Mesodermal cell (in vitro differentiated cells): Measurements from ENCODE around the gene TAOK3. TPM values are rescaled to one million over a fixed set of nuclear protein-coding genes. Genes with fewer than 3 reads are reported as not detected.
A peak's percentile ranks its signal among the peaks of the same experiment; 100 is the strongest.
"Not testable (repeated sequence)": the region's sequence is repeated elsewhere in the genome, so short reads cannot be mapped to it uniquely, and the experiment has no call there.

Source experiments
- H3K27ac ChIP-seq: 2 replicates; pipeline ENCODE4 v1.7.0; 2013; ENCODE audit warnings: mild to moderate bottlenecking, low read depth, low read length, moderate library complexity; ENCODE audit not compliant: severe bottlenecking
- H3K36me3 ChIP-seq: 2 replicates; pipeline ENCODE4 v1.7.1; 2013; ENCODE audit warnings: mild to moderate bottlenecking, low read length, moderate library complexity; ENCODE audit not compliant: control insufficient read depth, insufficient read depth
- H3K4me1 ChIP-seq: one replicate; pipeline ENCODE4 v1.7.1; 2013; ENCODE audit warnings: mild to moderate bottlenecking, low read length; ENCODE audit not compliant: insufficient read depth, control insufficient read depth, poor library complexity, severe bottlenecking
- H3K4me3 ChIP-seq: 2 replicates; pipeline ENCODE4 v1.7.0; 2013; ENCODE audit warnings: low read length, control low read depth, mild to moderate bottlenecking; ENCODE audit not compliant: insufficient read depth, poor library complexity, severe bottlenecking; ENCODE audit errors: extremely low read depth
- H3K9me3 ChIP-seq: 2 replicates; pipeline ENCODE4 v1.7.1; 2013; ENCODE audit warnings: mild to moderate bottlenecking, low read length, moderate library complexity; ENCODE audit not compliant: control insufficient read depth
- WGBS, 2 experiments: methylation state at CpG; one replicate each; pipeline ENCODE4 v1.1.5; 2013; ENCODE audit warnings: missing lambda C conversion rate in 2 of 2; ENCODE audit not compliant: insufficient coverage in 2 of 2; 5-methylcytosine and 5-hydroxymethylcytosine counted together
- polyA plus RNA-seq, 2 experiments: library from polyadenylated mRNA; stranded (reverse); fragments of 50-300 nt; gene quantifications; one replicate each; pipeline ENCODE4 v1.2.3, GENCODE V29; 2013

The TAOK3 gene
- polyA plus RNA-seq (2013, experiment 1 of 2), result 8.7 TPM
- 6.7 TPM for polyA plus RNA-seq (2013, experiment 2 of 2)

DNA sequence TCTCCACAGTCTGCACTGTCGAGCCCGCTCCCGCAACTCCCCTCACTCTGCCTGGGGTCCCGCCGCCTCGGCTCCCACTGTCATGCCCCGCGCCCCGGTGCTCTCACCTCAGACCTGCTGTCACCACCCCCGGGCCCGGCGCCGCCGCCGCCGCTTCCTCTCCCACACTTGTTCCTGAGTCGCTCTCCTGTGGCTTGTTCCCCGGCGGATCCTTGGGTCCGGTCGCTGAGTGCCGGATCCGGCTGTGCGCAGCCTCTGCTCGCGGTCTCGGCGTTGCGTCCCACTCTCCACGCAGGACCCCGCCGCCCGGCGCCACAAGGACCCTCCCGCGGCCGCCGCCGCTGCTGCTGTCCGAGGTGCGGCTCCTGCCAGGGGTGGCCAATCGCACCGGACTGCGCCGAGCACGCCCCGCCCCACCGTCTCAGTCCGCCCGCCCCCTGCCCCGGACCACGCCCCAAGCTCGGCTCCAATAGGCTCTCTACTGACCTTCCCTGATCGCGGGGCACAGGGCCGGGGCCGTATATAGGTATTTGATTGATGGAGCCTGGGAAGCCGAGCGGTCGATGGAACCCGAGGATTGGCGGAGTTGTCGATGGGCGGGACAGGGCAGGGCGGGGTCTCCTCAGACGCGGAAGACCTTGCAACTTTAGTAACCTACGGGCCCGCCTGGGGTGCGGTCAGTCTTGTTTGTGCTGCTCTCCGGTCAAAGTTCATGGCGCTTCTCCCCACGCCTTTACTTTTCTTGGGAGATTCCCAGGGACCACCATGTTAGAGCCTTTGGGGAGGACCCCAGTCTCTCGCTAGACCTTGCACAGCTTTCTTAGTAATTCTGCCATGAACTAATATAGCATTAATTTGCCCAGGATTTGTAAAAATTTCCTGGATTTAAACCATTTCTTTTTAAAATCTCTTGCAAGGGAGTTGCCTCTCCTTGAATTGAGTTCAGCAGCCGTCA lies at the start of gene TAOK3:
Gene TAOK3 (minus strand): TSS at position 367 of the 955 bp plus-strand sequence. CDS start 117,340 bp downstream, outside the sequence.
- H3K9me3 ChIP-seq, result no peaks in the 10 kb centered on the region
- peak within 1 kb of the TSS; percentile 93 for H3K4me3 ChIP-seq
- H3K36me3 ChIP-seq, result no peaks in the 10 kb centered on the region
- no peaks in the 10 kb centered on the region for H3K4me1 ChIP-seq
- peak within 1 kb of the TSS; percentile 66 for H3K27ac ChIP-seq
- 0 to 1% methylated on average over 52 to 62 of the region's 75 CpGs for WGBS, 2 experiments

DNA sequence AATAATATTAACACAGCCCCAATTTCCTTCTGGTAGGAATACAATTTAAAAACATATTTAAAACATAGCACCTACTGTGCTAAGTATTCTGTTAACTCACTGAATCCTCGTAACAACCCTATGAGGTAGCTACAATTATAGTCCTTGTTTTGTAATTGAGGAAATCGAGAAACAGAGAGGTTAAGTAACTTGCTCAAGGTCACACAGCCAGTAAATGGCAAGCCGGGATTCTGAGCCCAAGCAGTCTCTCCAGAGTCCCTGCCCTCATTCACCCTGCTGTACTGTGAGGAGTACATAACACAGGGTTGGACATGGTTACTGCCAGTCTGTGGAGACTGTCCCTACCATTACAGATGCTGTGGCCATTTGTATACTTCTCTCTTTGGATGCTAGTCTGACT lies 48.0 kb upstream of the TAOK3 start:
- Histone ChIP-seq H3K36me3 (peaks cover 15% of the 10 kb centered on the region), H3K4me3 (no peak overlapping the region), H3K4me1 (no peaks in the 10 kb centered on the region), H3K27ac (no peak overlapping the region), H3K9me3 (no peaks in the 10 kb centered on the region)
- WGBS, 2 experiments, result 90 to 100% methylated on average over 2 of the region's 3 CpGs

GRCh38 chr12:118418385-118419057 lies 45.8 kb upstream of the TAOK3 start:
- Histone ChIP-seq H3K9me3 (no peaks in the 10 kb centered on the region), H3K27ac (no peak overlapping the region), H3K4me3 (no peak overlapping the region), H3K4me1 (no peaks in the 10 kb centered on the region), H3K36me3 (peaks cover 36% of the 10 kb centered on the region)
- WGBS, 2 experiments, result 100% methylated on average over 1 of the region's 1 CpG; no CpG with 5 or more reads in 1 of the 2 experiments

DNA sequence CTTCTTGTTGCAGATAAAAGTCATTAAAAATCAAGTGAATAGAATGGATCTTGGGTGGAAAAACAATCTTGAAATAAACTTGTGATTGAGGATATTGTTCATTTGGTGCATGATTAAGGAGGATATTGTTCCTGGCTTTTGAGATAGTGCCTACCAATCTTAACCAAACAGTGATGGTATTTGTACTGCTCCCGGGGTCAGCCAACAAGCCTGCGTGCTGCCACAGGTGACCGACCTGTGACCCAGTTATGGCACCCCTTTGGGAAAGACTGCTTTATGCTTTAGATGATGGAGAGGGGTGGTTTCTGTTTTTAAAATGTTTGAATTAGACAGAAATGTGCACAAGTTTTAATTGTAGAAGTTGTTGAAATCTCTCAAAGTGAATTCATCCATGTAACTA lies 45.2 kb upstream of the TAOK3 start:
- Histone ChIP-seq H3K9me3 (no peaks in the 10 kb centered on the region), H3K27ac (no peak overlapping the region), H3K36me3 (peaks cover 41% of the 10 kb centered on the region), H3K4me1 (no peaks in the 10 kb centered on the region), H3K4me3 (no peak overlapping the region)
- WGBS, 2 experiments, result 83 to 100% methylated on average over 1 to 2 of the region's 3 CpGs

DNA sequence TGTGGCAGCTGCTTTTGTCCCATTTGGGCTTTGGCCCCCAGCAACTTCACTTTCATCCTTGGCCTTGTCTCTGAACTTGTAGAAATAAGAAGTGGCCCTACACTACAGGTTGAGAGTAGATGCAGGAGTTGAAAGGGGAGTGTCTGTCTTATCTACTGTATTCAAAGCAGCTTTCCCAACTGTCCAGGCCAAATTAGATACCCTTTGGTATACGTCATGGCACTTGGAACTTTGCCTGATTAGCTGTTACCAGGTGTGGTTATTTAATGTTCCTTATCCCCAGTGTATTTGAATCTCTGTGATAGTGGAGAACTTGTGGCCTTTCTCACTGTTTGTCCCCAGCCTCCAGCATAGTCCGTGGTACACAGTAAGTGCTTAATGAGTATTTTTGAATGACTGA lies 37.1 kb upstream of the TAOK3 start:
- 90% methylated on average over 2 of the region's 2 CpGs; no CpG with 5 or more reads in 1 of the 2 experiments for WGBS, 2 experiments
- Histone ChIP-seq H3K4me1 (no peaks in the 10 kb centered on the region), H3K36me3 (peaks cover 78% of the 10 kb centered on the region), H3K9me3 (no peaks in the 10 kb centered on the region), H3K27ac (no peak overlapping the region), H3K4me3 (no peak overlapping the region)

- WGBS, 2 experiments, result 80 to 87% methylated on average over 3 to 6 of the region's 8 CpGs
- not testable (repeated sequence) for H3K27ac ChIP-seq, H3K4me3 ChIP-seq, H3K9me3 ChIP-seq, H3K4me1 ChIP-seq
- H3K36me3 ChIP-seq, result peaks cover 69% of the 10 kb centered on the region
Observed at GRCh38 chr12:118408241-118408640, 35.5 kb upstream of the TAOK3 start.

DNA sequence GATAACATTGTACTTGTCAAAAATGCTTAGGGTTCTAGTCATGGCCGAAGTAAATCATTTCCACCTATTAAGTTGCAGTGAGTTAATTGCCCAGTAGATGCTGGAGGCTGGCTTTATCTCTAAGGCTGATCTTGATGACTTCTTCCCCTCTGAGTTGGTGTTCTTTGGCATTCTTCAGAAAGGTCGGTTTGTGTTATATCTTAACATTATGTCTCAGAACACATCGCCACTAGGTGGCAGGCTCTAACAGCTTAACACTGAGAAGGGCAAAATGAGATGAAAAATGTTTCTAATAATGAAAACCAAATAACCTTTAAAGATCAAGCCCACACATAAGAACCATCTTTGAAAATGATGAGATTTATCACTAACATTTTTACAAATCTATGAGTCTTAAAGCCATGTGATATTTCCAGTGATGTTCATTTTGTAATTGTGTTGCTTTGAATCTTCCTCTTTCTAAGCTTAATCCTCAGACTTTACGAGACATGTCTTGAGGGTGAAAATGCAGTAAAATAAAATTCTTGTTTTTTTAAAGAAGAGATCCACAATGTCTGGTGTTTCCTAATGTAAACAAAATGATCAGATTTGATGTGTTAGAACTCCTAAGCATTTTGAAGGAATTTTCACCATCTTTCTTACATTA lies 32.3 kb upstream of the TAOK3 start:
- WGBS, 2 experiments, result 60 to 71% methylated on average over 1 of the region's 4 CpGs
- Histone ChIP-seq H3K36me3 (peaks cover 71% of the 10 kb centered on the region), H3K9me3 (no peaks in the 10 kb centered on the region), H3K4me1 (no peaks in the 10 kb centered on the region), H3K27ac (no peak overlapping the region), H3K4me3 (no peak overlapping the region)

DNA sequence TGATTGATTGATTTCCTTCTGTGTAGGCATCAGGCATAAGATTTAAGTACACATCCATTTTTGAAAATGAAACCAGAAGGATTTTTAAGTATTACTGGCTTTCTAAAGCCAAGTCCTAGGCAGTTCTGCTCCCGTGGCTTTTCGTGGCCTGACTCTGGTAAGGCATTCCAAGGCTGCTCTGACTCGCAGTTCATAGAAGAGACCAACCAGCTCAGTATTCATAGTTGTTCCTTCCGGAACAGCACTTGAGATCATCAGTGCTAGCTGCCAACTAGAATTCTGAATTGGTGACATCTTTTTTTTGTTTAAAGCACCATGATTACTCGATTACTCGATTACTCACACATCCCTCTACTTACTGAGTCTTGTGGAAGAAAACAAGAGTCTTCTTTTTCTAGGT lies 29.5 kb upstream of the TAOK3 start:
- WGBS, 2 experiments, result 89 to 96% methylated on average over 3 to 4 of the region's 6 CpGs
- H3K4me3 ChIP-seq, result no peak overlapping the region
- H3K36me3 ChIP-seq, result peaks cover 79% of the 10 kb centered on the region
- H3K4me1 ChIP-seq, result no peaks in the 10 kb centered on the region
- H3K9me3 ChIP-seq, result no peaks in the 10 kb centered on the region
- no peak overlapping the region for H3K27ac ChIP-seq

- no peak overlapping the region for H3K27ac ChIP-seq
- no peaks in the 10 kb centered on the region for H3K4me1 ChIP-seq
- no peak overlapping the region for H3K4me3 ChIP-seq
- WGBS, 2 experiments, result 92 to 94% methylated on average over 5 of the region's 5 CpGs
- peaks cover 83% of the 10 kb centered on the region for H3K36me3 ChIP-seq
- no peaks in the 10 kb centered on the region for H3K9me3 ChIP-seq
Observed at GRCh38 chr12:118398940-118399339, 26.2 kb upstream of the TAOK3 start.

DNA sequence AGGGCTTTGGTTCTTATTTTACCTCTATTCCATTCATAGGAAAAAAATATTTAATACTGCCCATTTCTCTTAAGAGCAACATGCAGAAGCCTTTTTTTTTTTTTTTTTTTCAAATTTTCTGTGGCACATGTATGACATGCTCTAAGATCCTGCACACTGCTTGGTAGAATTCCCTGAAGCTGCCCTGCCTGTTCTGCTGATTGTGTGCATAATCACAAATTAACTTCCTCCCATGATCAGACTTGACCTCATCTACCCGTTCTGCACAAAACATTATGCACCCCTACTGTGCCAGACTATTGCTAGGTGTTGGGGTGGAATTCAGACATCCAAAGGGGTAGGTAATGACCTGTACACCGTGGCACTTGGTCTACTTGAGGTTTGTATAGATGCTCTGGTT lies 25.8 kb upstream of the TAOK3 start:
- no peak overlapping the region for H3K4me3 ChIP-seq
- WGBS, 2 experiments, result 100% methylated on average over 1 of the region's 2 CpGs
- no peak overlapping the region for H3K27ac ChIP-seq
- no peaks in the 10 kb centered on the region for H3K9me3 ChIP-seq
- H3K4me1 ChIP-seq, result no peaks in the 10 kb centered on the region
- peaks cover 83% of the 10 kb centered on the region for H3K36me3 ChIP-seq
